Measurements from ENCODE around the gene ANP32E. TPM values are rescaled to one million over a fixed set of nuclear protein-coding genes. Genes with fewer than 3 reads are reported as not detected.
"Not testable (repeated sequence)": the region's sequence is repeated elsewhere in the genome, so short reads cannot be mapped to it uniquely, and the experiment has no call there.

ANP32E gene
- polyA plus RNA-seq, 1 of the 3 experiments (the other 2 are of a cell fraction) = 8.2 TPM

DNA sequence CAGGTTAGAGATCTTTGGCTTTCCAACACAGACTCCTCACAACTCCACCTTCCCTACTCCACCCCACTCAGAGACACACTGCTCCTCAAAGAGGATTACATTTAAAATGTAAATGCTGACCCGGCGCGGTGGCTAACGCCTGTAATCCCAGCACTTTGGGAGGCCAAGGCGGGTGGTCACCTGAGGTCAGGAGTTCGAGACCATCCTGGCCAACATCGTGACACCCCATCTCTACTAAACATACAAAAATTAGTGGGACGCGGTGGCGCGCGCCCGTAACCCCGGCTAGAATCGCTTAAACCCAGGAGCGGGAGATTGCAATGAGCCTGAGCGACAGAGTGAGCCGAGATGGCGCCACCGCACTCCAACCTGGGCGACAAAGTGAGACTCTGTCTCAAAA is 1.8 kb upstream of the ANP32E start:
- TF ChIP-seq JUND (IDR thresholded peaks at IDR 0.05) (no peak), NFIC (IDR thresholded peaks at IDR 0.05; ENCODE audit: borderline replicate concordance) (no peak), FOXM1 (IDR thresholded peaks at IDR 0.05; ENCODE audit: low read depth) (no peak), EZH2phosphoT487 (IDR thresholded peaks at IDR 0.05; ENCODE audit: borderline replicate concordance, low read depth) (no peak), GATA2 (CRISPR knock-in tag; IDR thresholded peaks at IDR 0.05) (no peak), MXI1 (IDR thresholded peaks at IDR 0.05; ENCODE audit: low read depth, low read length) (no peak), GABPA (IDR thresholded peaks at IDR 0.05; ENCODE audit: low read depth) (no peak), FOXJ3 (CRISPR knock-in tag; IDR thresholded peaks at IDR 0.05) (no peak)
- TF ChIP-seq, protein P1, sequence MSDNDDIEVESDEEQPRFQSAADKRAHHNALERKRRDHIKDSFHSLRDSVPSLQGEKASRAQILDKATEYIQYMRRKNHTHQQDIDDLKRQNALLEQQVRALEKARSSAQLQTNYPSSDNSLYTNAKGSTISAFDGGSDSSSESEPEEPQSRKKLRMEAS (IDR thresholded peaks at IDR 0.05; ENCODE audit: low read depth) = no peak
- TF ChIP-seq, protein P2, sequence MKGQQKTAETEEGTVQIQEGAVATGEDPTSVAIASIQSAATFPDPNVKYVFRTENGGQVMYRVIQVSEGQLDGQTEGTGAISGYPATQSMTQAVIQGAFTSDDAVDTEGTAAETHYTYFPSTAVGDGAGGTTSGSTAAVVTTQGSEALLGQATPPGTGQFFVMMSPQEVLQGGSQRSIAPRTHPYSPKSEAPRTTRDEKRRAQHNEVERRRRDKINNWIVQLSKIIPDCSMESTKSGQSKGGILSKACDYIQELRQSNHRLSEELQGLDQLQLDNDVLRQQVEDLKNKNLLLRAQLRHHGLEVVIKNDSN (IDR thresholded peaks at IDR 0.05; ENCODE audit: borderline replicate concordance, low read depth) = no peak
- TF ChIP-seq, protein P3, sequence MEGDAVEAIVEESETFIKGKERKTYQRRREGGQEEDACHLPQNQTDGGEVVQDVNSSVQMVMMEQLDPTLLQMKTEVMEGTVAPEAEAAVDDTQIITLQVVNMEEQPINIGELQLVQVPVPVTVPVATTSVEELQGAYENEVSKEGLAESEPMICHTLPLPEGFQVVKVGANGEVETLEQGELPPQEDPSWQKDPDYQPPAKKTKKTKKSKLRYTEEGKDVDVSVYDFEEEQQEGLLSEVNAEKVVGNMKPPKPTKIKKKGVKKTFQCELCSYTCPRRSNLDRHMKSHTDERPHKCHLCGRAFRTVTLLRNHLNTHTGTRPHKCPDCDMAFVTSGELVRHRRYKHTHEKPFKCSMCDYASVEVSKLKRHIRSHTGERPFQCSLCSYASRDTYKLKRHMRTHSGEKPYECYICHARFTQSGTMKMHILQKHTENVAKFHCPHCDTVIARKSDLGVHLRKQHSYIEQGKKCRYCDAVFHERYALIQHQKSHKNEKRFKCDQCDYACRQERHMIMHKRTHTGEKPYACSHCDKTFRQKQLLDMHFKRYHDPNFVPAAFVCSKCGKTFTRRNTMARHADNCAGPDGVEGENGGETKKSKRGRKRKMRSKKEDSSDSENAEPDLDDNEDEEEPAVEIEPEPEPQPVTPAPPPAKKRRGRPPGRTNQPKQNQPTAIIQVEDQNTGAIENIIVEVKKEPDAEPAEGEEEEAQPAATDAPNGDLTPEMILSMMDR (IDR thresholded peaks at IDR 0.05) = no peak
- TF ChIP-seq, protein P4, sequence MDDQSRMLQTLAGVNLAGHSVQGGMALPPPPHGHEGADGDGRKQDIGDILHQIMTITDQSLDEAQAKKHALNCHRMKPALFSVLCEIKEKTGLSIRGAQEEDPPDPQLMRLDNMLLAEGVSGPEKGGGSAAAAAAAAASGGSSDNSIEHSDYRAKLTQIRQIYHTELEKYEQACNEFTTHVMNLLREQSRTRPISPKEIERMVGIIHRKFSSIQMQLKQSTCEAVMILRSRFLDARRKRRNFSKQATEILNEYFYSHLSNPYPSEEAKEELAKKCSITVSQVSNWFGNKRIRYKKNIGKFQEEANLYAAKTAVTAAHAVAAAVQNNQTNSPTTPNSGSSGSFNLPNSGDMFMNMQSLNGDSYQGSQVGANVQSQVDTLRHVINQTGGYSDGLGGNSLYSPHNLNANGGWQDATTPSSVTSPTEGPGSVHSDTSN (IDR thresholded peaks at IDR 0.05) = no peak
- Histone ChIP-seq H3F3A (replicated peaks; ENCODE audit: insufficient read depth) (peaks cover 23% of the 10 kb centered on the region), H4K20me1 (ENCODE audit: insufficient read depth) (no peaks in the 10 kb centered on the region), H3K9me3 (no peaks in the 10 kb centered on the region), H3K4me3 (ENCODE audit: low read depth in 2 of 2, low read length in 1 of 2) (no peak overlapping the region), H3K9me2 (no peaks in the 10 kb centered on the region), H3K27me3 (ENCODE audit: insufficient read depth) (no peaks in the 10 kb centered on the region), H2AFZ (ENCODE audit: low read depth) (peak overlapping the region; percentile 86; the same call in 1 of the 2 replicates), H3K9ac (no peak overlapping the region), H3K36me3 (replicated peaks in 1 of 2; ENCODE audit: control insufficient read depth in 1 of 2, insufficient read depth in 2 of 2, low read length in 1 of 2) (no peaks in the 10 kb centered on the region), H3K4me1 (ENCODE audit: control insufficient read depth in 1 of 2, insufficient read depth in 2 of 2, low read depth in 1 of 2, low read length in 1 of 2) (peaks cover 0 to 5% of the 10 kb centered on the region in 2 experiments; a peak in 2 of 4 replicates), H3K4me2 (no peak overlapping the region), H3K27ac (ENCODE audit: low read depth in 2 of 2, low read length in 1 of 2) (no peak overlapping the region), H3K79me2 (ENCODE audit: insufficient read depth) (peaks cover 31% of the 10 kb centered on the region)
- CTCF ChIA-PET = interaction anchor here (1.2 kb wide), 1 partner anchor 295 kb away, joined by 3 read pairs; no protein-coding TSS in a partner anchor
- WGBS (ENCODE audit: low lambda C conversion rate) = 98% methylated on average over 21 of the region's 21 CpGs
- POLR2A ChIA-PET = no interaction called here
- DNase-seq = no peak

DNA sequence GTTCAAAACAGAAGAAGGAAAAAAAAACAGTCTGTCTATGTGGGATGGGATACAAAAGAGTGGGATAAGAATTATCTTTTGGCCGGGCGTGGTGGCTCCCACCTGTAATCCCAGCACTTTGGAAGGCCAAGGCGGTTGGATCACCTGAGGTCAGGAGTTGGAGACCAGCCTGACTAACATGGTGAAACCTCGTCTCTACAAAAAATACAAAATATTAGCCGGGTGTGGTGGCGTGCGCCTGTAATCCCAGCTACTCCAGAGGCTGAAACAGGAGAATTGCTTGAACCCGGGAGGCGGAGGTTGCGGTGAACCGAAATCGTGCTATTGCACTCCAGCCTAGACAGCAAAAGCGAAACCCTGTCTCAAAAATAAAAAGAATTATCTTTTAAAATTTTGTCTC is 1.3 kb upstream of the ANP32E start:
- Histone ChIP-seq H3F3A (replicated peaks; ENCODE audit: insufficient read depth) (peaks cover 23% of the 10 kb centered on the region), H3K27ac (ENCODE audit: low read depth in 2 of 2, low read length in 1 of 2) (peak overlapping the region; percentile 71 to 93), H3K79me2 (ENCODE audit: insufficient read depth) (peaks cover 37% of the 10 kb centered on the region), H3K9ac (peak overlapping the region; percentile 76; the same call in 1 of the 2 replicates), H2AFZ (ENCODE audit: low read depth) (peak overlapping the region; percentile 86)
- not testable (repeated sequence) for H3K27me3 ChIP-seq (ENCODE audit: insufficient read depth); H3K4me2 ChIP-seq; H3K36me3 ChIP-seq (replicated peaks in 1 of 2; ENCODE audit: control insufficient read depth in 1 of 2, insufficient read depth in 2 of 2, low read length in 1 of 2); H4K20me1 ChIP-seq (ENCODE audit: insufficient read depth); DNase-seq; H3K4me3 ChIP-seq (ENCODE audit: low read depth in 2 of 2, low read length in 1 of 2); H3K9me3 ChIP-seq; H3K9me2 ChIP-seq; H3K4me1 ChIP-seq (ENCODE audit: control insufficient read depth in 1 of 2, insufficient read depth in 2 of 2, low read depth in 1 of 2, low read length in 1 of 2)
- 89% methylated on average over 13 of the region's 13 CpGs for WGBS (ENCODE audit: low lambda C conversion rate)
- POLR2A ChIA-PET = interaction anchor here (1.2 kb wide), 1 partner anchor 19 kb away, joined by 4 read pairs; no protein-coding TSS in a partner anchor
- CTCF ChIA-PET = interaction anchor here (0.6 to 1.5 kb wide), 3 partner anchors 19 to 295 kb away, joined by 3 to 6 read pairs (median 3); no protein-coding TSS in a partner anchor

Measured in SK-N-SH (cell line).